Naive thymus-derived CD8-positive, alpha-beta T cell (primary cell): ENCODE measurements around the gene SYNE2. TPM values are rescaled to one million over a fixed set of nuclear protein-coding genes. Genes with fewer than 3 reads are reported as not detected.
A peak's percentile ranks its signal among the peaks of the same experiment; 100 is the strongest.

Experiments
- ATAC-seq, 2 donors: fragments of 150-1000 bp; cut with Tn5 transposase in 1 of 2; sonication (Bioruptor Pico), chemical (Tn5 transposase) in 1 of 2; 1 replicate in 1 of 2; 2 replicates in 1 of 2; pipeline ENCODE4 v1.10.0; 2021; ENCODE audit warnings: mild to moderate bottlenecking in 2 of 2, moderate library complexity in 2 of 2
- POLR2A ChIA-PET: fragments of 350-600 bp; sonication (Branson Sonifier 250); formaldehyde crosslinking; loops from one replicate; lab custom pipeline; 2021; ENCODE audit warnings: antibody characterized with exemption; lab: Charles Lee
- DNase-seq, 10 donors: peaks; one replicate each; pipeline versions ENCODE4 v3.0.0 to v3.0.0-alpha.2; 2020 to 2022
- H3K27ac Mint-ChIP-seq, 10 donors: one replicate each; pipeline ENCODE4 v1.8.0; 2020 to 2022; ENCODE audit warnings: mild to moderate bottlenecking in 10 of 10, mixed read lengths in 10 of 10, moderate library complexity in 4 of 10, inconsistent platforms in 1 of 10
- H3K27me3 Mint-ChIP-seq, 5 donors: one replicate each; pipeline ENCODE4 v1.8.0; 2021 to 2022; ENCODE audit warnings: mixed read lengths in 5 of 5
- H3K36me3 Mint-ChIP-seq, 3 donors: one replicate each; pipeline ENCODE4 v1.8.0; 2020 to 2022; ENCODE audit warnings: mixed read lengths in 3 of 3, mild to moderate bottlenecking in 2 of 3, inconsistent platforms in 1 of 3
- H3K4me1 Mint-ChIP-seq, 4 donors: one replicate each; pipeline ENCODE4 v1.8.0; 2021 to 2022; ENCODE audit warnings: mixed read lengths in 4 of 4
- H3K4me3 Mint-ChIP-seq, 10 donors: one replicate each; pipeline ENCODE4 v1.8.0; 2020 to 2022; ENCODE audit warnings: mild to moderate bottlenecking in 10 of 10, mixed read lengths in 10 of 10, moderate library complexity in 6 of 10, inconsistent platforms in 1 of 10
- H3K9me3 Mint-ChIP-seq, 9 donors: one replicate each; pipeline ENCODE4 v1.8.0; 2020 to 2022; ENCODE audit warnings: mixed read lengths in 9 of 9, mild to moderate bottlenecking in 3 of 9, inconsistent platforms in 1 of 9, moderate library complexity in 1 of 9
- polyA plus RNA-seq, 3 donors: library from polyadenylated mRNA; unstranded; fragments of 300-500 nt; fragmentation: Illumina TruSeq; gene quantifications; one replicate each; pipeline ENCODE4 v1.2.3, GENCODE V29; 2021
- total RNA-seq, 8 experiments: library from RNA in 2 of 8; stranded (reverse) in 2 of 8; gene quantifications; one replicate each; pipeline ENCODE4 v1.2.3 and lab custom pipeline; 2021 to 2026

Gene SYNE2
- total and polyA plus RNA-seq, 5 experiments from 2014 or later = 15.7 to 116 (median 25.9) TPM

GRCh38 chr14:64232944-64233343, 380.1 kb downstream of the SYNE2 start:
- no peak for ATAC-seq
- DNase-seq = no peak
- POLR2A ChIA-PET = no interaction called here
- Mint-ChIP-seq H3K9me3 (no peaks in the 10 kb centered on the region), H3K4me1 (peaks cover 0 to 41% (median 0%) of the 10 kb centered on the region in 4 donors), H3K36me3 (peaks cover 0 to 14% (median 0%) of the 10 kb centered on the region in 3 donors), H3K27ac (peak overlapping the region in 2 of 10 donors; percentile 32 to 58), H3K27me3 (no peaks in the 10 kb centered on the region), H3K4me3 (no peak overlapping the region)

GRCh38 chr14:64233531-64234190, 380.9 kb downstream of the SYNE2 start:
- H3K4me1 Mint-ChIP-seq = peaks cover 0 to 45% (median under 1%) of the 10 kb centered on the region in 4 donors
- DNase-seq (no peak), ATAC-seq (no peak)
- POLR2A ChIA-PET = no interaction called here
- H3K36me3 Mint-ChIP-seq = peaks cover 0 to 6% (median 0%) of the 10 kb centered on the region in 3 donors
- H3K27ac Mint-ChIP-seq = peak overlapping the region in 3 of 10 donors; percentile 31 to 87 (median 36)
- no peaks in the 10 kb centered on the region for H3K9me3 Mint-ChIP-seq
- no peaks in the 10 kb centered on the region for H3K27me3 Mint-ChIP-seq
- no peak overlapping the region for H3K4me3 Mint-ChIP-seq

GRCh38 chr14:64234877-64235651, 382.3 kb downstream of the SYNE2 start:
- H3K36me3 Mint-ChIP-seq = no peaks in the 10 kb centered on the region
- peaks cover 0 to 5% (median 0%) of the 10 kb centered on the region in 5 donors for H3K27me3 Mint-ChIP-seq
- ATAC-seq (no peak), DNase-seq (no peak)
- peak overlapping the region in 4 of 10 donors; percentile 31 to 87 (median 73) for H3K27ac Mint-ChIP-seq
- H3K4me1 Mint-ChIP-seq = peaks cover under 1 to 46% (median 3%) of the 10 kb centered on the region in 4 donors
- POLR2A ChIA-PET = no interaction called here
- peak overlapping the region in 1 of 10 donors; percentile 3 for H3K4me3 Mint-ChIP-seq
- no peaks in the 10 kb centered on the region for H3K9me3 Mint-ChIP-seq

GRCh38 chr14:64235652-64236640, 383.1 kb downstream of the SYNE2 start:
- DNase-seq = peak in 1 of 10 donors; percentile 20

GRCh38 chr14:64238049-64238448, 385.2 kb downstream of the SYNE2 start:
- ATAC-seq (no peak), DNase-seq (no peak)
- POLR2A ChIA-PET = no interaction called here
- Mint-ChIP-seq H3K27ac (peak overlapping the region in 1 of 10 donors; percentile 63), H3K4me3 (no peak overlapping the region), H3K36me3 (peaks cover 0 to 4% (median 0%) of the 10 kb centered on the region in 3 donors), H3K9me3 (peaks cover 0 to 2% (median 0%) of the 10 kb centered on the region in 9 donors), H3K4me1 (peaks cover 3 to 39% (median 5%) of the 10 kb centered on the region in 4 donors), H3K27me3 (peaks cover 5 to 12% (median 6%) of the 10 kb centered on the region in 5 donors)

More at GRCh38 chr14:64235652-64236640, 383.1 kb downstream of the SYNE2 start:
- H3K36me3 Mint-ChIP-seq = no peaks in the 10 kb centered on the region
- H3K9me3 Mint-ChIP-seq = no peaks in the 10 kb centered on the region
- H3K27me3 Mint-ChIP-seq = peaks cover 0 to 12% (median 2%) of the 10 kb centered on the region in 5 donors
- peaks cover 3 to 46% (median 5%) of the 10 kb centered on the region in 4 donors for H3K4me1 Mint-ChIP-seq
- peak overlapping the region in 2 of 10 donors; percentile 15 to 46 for H3K4me3 Mint-ChIP-seq
- H3K27ac Mint-ChIP-seq = peak overlapping the region in 5 of 10 donors; percentile 2 to 87 (median 67)
- POLR2A ChIA-PET = no interaction called here
- peak; percentile 10 to 66 for ATAC-seq

- Mint-ChIP-seq H3K27me3 (peaks cover 6 to 12% (median 6%) of the 10 kb centered on the region in 5 donors), H3K9me3 (peaks cover 0 to 2% (median 0%) of the 10 kb centered on the region in 9 donors), H3K4me1 (peaks cover 3 to 39% (median 5%) of the 10 kb centered on the region in 4 donors), H3K27ac (peak overlapping the region in 2 of 10 donors; percentile 63 to 67), H3K36me3 (peaks cover 0 to 4% (median 0%) of the 10 kb centered on the region in 3 donors), H3K4me3 (no peak overlapping the region)
- no peak for ATAC-seq
- POLR2A ChIA-PET = no interaction called here
- no peak for DNase-seq
Observed at GRCh38 chr14:64238631-64239030, 385.8 kb downstream of the SYNE2 start.

- Mint-ChIP-seq H3K4me3 (no peak overlapping the region), H3K27me3 (peaks cover 12 to 19% (median 16%) of the 10 kb centered on the region in 5 donors), H3K9me3 (peaks cover 0 to 2% (median 0%) of the 10 kb centered on the region in 9 donors), H3K36me3 (peaks cover 0 to 5% (median 0%) of the 10 kb centered on the region in 3 donors), H3K4me1 (peaks cover 0 to 6% (median 3%) of the 10 kb centered on the region in 4 donors), H3K27ac (peak overlapping the region in 1 of 10 donors; percentile 31)
- POLR2A ChIA-PET = no interaction called here
- no peak for DNase-seq
- no peak for ATAC-seq
Observed at GRCh38 chr14:64244279-64244678, 391.5 kb downstream of the SYNE2 start.

- POLR2A ChIA-PET = interaction anchor here (0.7 kb wide), 1 partner anchor 33 kb away, joined by 3 read pairs; no protein-coding TSS in a partner anchor
- peaks cover 0 to 5% (median 0%) of the 10 kb centered on the region in 3 donors for H3K36me3 Mint-ChIP-seq
- no peak for ATAC-seq
- peaks cover 2 to 17% (median 16%) of the 10 kb centered on the region in 5 donors for H3K27me3 Mint-ChIP-seq
- DNase-seq = no peak
- peaks cover 0 to 2% (median 0%) of the 10 kb centered on the region in 9 donors for H3K9me3 Mint-ChIP-seq
- no peak overlapping the region for H3K4me3 Mint-ChIP-seq
- peaks cover 0 to 2% (median under 1%) of the 10 kb centered on the region in 4 donors for H3K4me1 Mint-ChIP-seq
- H3K27ac Mint-ChIP-seq = no peak overlapping the region
Observed at GRCh38 chr14:64245491-64245890, 392.7 kb downstream of the SYNE2 start.

GRCh38 chr14:64246688-64247087, 393.9 kb downstream of the SYNE2 start:
- POLR2A ChIA-PET = no interaction called here
- Mint-ChIP-seq H3K27ac (no peak overlapping the region), H3K4me3 (no peak overlapping the region), H3K27me3 (peaks cover 0 to 16% (median 13%) of the 10 kb centered on the region in 5 donors), H3K36me3 (peaks cover 0 to 5% (median 0%) of the 10 kb centered on the region in 3 donors), H3K4me1 (peaks cover 0 to 2% (median 0%) of the 10 kb centered on the region in 4 donors), H3K9me3 (peaks cover 0 to 2% (median 0%) of the 10 kb centered on the region in 9 donors)
- DNase-seq (no peak), ATAC-seq (no peak)

- POLR2A ChIA-PET = no interaction called here
- Mint-ChIP-seq H3K4me3 (no peak overlapping the region), H3K27me3 (peaks cover 0 to 16% (median 12%) of the 10 kb centered on the region in 5 donors), H3K36me3 (peaks cover 0 to 5% (median 0%) of the 10 kb centered on the region in 3 donors), H3K9me3 (peaks cover 0 to 2% (median 0%) of the 10 kb centered on the region in 9 donors), H3K27ac (no peak overlapping the region), H3K4me1 (peaks cover 0 to 2% (median 0%) of the 10 kb centered on the region in 4 donors)
- no peak for DNase-seq
- no peak for ATAC-seq
Observed at GRCh38 chr14:64247195-64247594, 394.4 kb downstream of the SYNE2 start.

- H3K4me1 Mint-ChIP-seq = peaks cover 0 to 2% (median 0%) of the 10 kb centered on the region in 4 donors
- DNase-seq (no peak), ATAC-seq (no peak)
- H3K9me3 Mint-ChIP-seq = no peaks in the 10 kb centered on the region
- H3K27me3 Mint-ChIP-seq = peaks cover 0 to 14% (median 8%) of the 10 kb centered on the region in 5 donors
- H3K27ac Mint-ChIP-seq = no peak overlapping the region
- peaks cover 0 to 1% (median 0%) of the 10 kb centered on the region in 3 donors for H3K36me3 Mint-ChIP-seq
- POLR2A ChIA-PET = no interaction called here
- H3K4me3 Mint-ChIP-seq = no peak overlapping the region
Observed at GRCh38 chr14:64248689-64249088, 395.9 kb downstream of the SYNE2 start.
